ENCODE results near the gene CACHD1. TPM values are rescaled to one million over a fixed set of nuclear protein-coding genes. Genes with fewer than 3 reads are reported as not detected.

CACHD1 gene
- total and polyA plus RNA-seq, 10 donors = 1.1 to 17.3 (median 11.4) TPM

GRCh38 chr1:64545118-64545843 lies 75.4 kb downstream of the CACHD1 start:
- peaks cover 0 to 38% (median 13%) of the 10 kb centered on the region in 6 donors for H3K4me1 ChIP-seq
- H3K9me3 ChIP-seq = no peaks in the 10 kb centered on the region
- no peak for TF ChIP-seq POLR2A (IDR thresholded peaks at IDR 0.05)
- no peak for TF ChIP-seq CTCF (IDR thresholded peaks at IDR 0.05 in 8 of 11, conservative IDR thresholded peaks at IDR 0.05 in 3 of 11)
- no peak for TF ChIP-seq POLR2AphosphoS5 (IDR thresholded peaks at IDR 0.05)
- H3K36me3 ChIP-seq = no peaks in the 10 kb centered on the region
- H3K27me3 ChIP-seq (replicated peaks in 1 of 7) = no peaks in the 10 kb centered on the region
- DNase-seq = no peak
- no peak overlapping the region for H3K4me3 ChIP-seq
- WGBS, 5 donors = 70 to 88% (median 81%) methylated on average over 6 of the region's 6 CpGs
- intact Hi-C loops (cut with DNase I; ENCODE audit: low total_unique reads) = no loop called here
- H3K27ac ChIP-seq = no peak overlapping the region

- Histone ChIP-seq H3K27me3 (replicated peaks in 1 of 7) (no peaks in the 10 kb centered on the region), H3K9me3 (no peaks in the 10 kb centered on the region), H3K4me3 (no peak overlapping the region), H3K4me1 (peaks cover 0 to 38% (median 8%) of the 10 kb centered on the region in 6 donors), H3K27ac (no peak overlapping the region), H3K36me3 (no peaks in the 10 kb centered on the region)
- no peak for DNase-seq
- 61 to 80% (median 71%) methylated on average over 2 of the region's 2 CpGs for WGBS, 5 donors
- intact Hi-C loops (cut with DNase I; ENCODE audit: low total_unique reads) = no loop called here
- TF ChIP-seq POLR2AphosphoS5 (IDR thresholded peaks at IDR 0.05) (no peak), CTCF (IDR thresholded peaks at IDR 0.05 in 8 of 11, conservative IDR thresholded peaks at IDR 0.05 in 3 of 11) (no peak), POLR2A (IDR thresholded peaks at IDR 0.05) (no peak)
Measured at GRCh38 chr1:64546013-64546412, 76.1 kb downstream of the CACHD1 start.

GRCh38 chr1:64549464-64550239 lies 79.7 kb downstream of the CACHD1 start:
- no peak overlapping the region for H3K27ac ChIP-seq

More at GRCh38 chr1:64549464-64550239, 79.7 kb downstream of the CACHD1 start:
- peaks cover 0 to 38% (median 5%) of the 10 kb centered on the region in 6 donors for H3K4me1 ChIP-seq
- TF ChIP-seq CTCF (IDR thresholded peaks at IDR 0.05 in 8 of 11, conservative IDR thresholded peaks at IDR 0.05 in 3 of 11) (no peak), POLR2A (IDR thresholded peaks at IDR 0.05) (no peak), POLR2AphosphoS5 (IDR thresholded peaks at IDR 0.05) (no peak)
- H3K4me3 ChIP-seq = no peak overlapping the region
- WGBS, 5 donors = 58 to 77% (median 67%) methylated on average over 6 of the region's 6 CpGs
- H3K9me3 ChIP-seq = no peaks in the 10 kb centered on the region
- no peak for DNase-seq
- intact Hi-C loops (cut with DNase I; ENCODE audit: low total_unique reads) = no loop called here
- H3K36me3 ChIP-seq = no peaks in the 10 kb centered on the region
- H3K27me3 ChIP-seq (replicated peaks in 1 of 7) = no peaks in the 10 kb centered on the region
